ENCODE data around the gene FAM174B. TPM values are rescaled to one million over a fixed set of nuclear protein-coding genes. Genes with fewer than 3 reads are reported as not detected.
A peak's percentile ranks its signal among the peaks of the same experiment; 100 is the strongest.
"Not testable (repeated sequence)": the region's sequence is repeated elsewhere in the genome, so short reads cannot be mapped to it uniquely, and the experiment has no call there.

Gene FAM174B
- total RNA-seq, 1 donor from 2014 or later = 0.53 TPM

DNA sequence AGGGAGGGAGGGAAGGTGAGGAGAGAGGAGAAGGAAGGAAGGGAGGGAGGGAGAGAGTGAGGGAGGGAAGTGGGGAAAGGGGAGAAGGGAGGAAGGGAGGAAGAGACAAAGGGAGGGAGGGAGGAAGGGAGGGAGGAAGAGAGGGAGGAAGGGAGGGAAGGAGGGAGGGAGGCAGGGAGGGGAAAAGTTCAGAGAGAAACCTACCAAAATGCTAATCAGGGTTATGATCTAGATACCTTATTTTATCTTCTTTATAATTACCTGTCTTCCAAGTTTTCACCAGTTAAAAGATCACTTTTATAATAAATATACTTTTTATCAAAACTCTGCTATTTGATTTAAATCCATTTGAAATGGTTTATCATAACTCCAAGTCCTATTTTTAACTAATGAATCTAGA lies 44.4 kb downstream of the FAM174B start:
- Histone ChIP-seq H3K36me3 (ENCODE audit: control insufficient read depth, insufficient read depth, low read length) (no peaks in the 10 kb centered on the region), H3K4me3 (ENCODE audit: low read depth, low read length) (no peak overlapping the region), H3K27me3 (ENCODE audit: control insufficient read depth, insufficient read depth, low read length) (no peaks in the 10 kb centered on the region)
- FAIRE-seq (no peak), DNase-seq (ENCODE audit: low read depth) (no peak)
- TF ChIP-seq CTCF (IDR thresholded peaks at IDR 0.05; ENCODE audit: insufficient read depth, low read length, severe bottlenecking) = no peak

DNA sequence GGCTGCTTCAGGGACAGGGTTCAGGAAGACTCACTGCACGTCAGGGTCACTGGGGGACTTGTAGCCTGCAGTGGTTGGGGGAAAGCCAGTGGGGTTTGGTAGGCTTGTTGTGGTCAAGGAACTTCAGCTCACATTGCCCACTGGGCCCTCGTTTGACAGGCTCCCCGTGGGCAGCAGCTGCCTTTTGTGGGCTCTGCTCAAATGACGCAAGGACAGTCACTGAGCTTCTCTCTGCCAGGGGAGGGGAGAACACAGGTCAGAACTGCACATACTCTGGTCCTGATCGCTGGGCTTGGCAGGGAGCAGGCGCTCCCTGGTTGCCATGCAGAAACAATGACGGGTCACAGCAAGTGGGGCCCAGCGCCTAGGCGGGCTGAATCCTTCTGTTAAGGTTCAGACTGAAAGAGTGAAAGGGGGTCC lies 45.5 kb downstream of the FAM174B start:
- FAIRE-seq (no peak), DNase-seq (ENCODE audit: low read depth) (no peak)
- Histone ChIP-seq H3K36me3 (ENCODE audit: control insufficient read depth, insufficient read depth, low read length) (no peaks in the 10 kb centered on the region), H3K27me3 (ENCODE audit: control insufficient read depth, insufficient read depth, low read length) (no peaks in the 10 kb centered on the region), H3K4me3 (ENCODE audit: low read depth, low read length) (no peak overlapping the region)
- no peak for TF ChIP-seq CTCF (IDR thresholded peaks at IDR 0.05; ENCODE audit: insufficient read depth, low read length, severe bottlenecking)

- DNase-seq (ENCODE audit: low read depth) = no peak
- TF ChIP-seq CTCF (IDR thresholded peaks at IDR 0.05; ENCODE audit: insufficient read depth, low read length, severe bottlenecking) = no peak
- Histone ChIP-seq H3K36me3 (ENCODE audit: control insufficient read depth, insufficient read depth, low read length) (no peaks in the 10 kb centered on the region), H3K27me3 (ENCODE audit: control insufficient read depth, insufficient read depth, low read length) (no peaks in the 10 kb centered on the region), H3K4me3 (ENCODE audit: low read depth, low read length) (no peak overlapping the region)
- peak; percentile 40 for FAIRE-seq
Observed at GRCh38 chr15:92608866-92609700, 46.5 kb downstream of the FAM174B start.

DNA sequence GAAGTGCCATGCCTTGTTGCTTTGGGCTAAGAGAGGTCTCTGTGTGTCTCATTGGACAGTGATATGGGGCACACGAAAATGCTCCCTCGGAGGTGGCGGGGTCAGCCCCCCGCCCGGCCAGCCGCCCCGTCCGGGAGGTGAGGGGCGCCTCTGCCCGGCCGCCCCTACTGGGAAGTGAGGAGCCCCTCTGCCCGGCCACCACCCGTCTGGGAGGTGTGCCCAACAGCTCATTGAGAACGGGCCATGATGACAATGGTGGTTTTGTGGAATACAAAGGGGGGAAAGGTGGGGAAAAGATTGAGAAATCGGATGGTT lies 48.8 kb downstream of the FAM174B start:
- FAIRE-seq; DNase-seq (ENCODE audit: low read depth); H3K36me3 ChIP-seq (ENCODE audit: control insufficient read depth, insufficient read depth, low read length): not testable (repeated sequence)

DNA sequence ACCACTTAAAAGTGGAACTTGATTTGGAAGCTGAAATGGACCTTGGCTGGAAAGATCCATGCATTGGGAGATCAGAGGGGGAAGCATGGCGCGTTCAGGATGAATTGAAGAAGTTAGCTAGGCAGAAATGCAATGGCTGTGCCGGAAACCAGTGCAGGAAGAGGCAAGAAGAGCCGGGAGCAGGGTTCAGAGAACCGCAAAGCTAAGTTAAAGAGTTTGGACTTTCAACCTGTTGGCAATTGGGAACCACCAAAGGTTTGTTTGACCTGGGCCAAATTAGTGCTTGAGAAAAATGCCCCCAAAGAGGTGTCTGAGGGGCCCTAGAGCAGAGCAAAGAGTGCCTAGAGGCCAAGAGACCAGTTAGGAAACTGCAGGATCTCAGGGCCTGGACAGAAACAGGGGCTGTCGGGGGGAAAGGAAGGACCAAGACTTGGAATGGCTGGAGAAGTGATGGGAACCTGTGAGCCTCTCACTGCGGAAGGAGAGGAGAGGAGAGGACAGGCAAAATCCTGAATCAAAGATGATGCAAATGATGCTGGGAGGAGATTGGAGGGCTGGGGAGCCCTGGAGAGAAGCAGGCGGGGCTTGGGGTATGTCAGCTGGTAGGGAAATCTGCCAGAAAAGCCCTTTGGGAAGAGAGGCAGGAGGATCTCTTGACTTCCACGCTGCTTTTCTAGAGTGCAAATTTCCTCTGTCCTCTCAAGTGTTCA lies 49.3 kb downstream of the FAM174B start:
- DNase-seq (ENCODE audit: low read depth) (no peak), FAIRE-seq (no peak)
- Histone ChIP-seq H3K4me3 (ENCODE audit: low read depth, low read length) (no peak overlapping the region), H3K36me3 (ENCODE audit: control insufficient read depth, insufficient read depth, low read length) (no peaks in the 10 kb centered on the region), H3K27me3 (ENCODE audit: control insufficient read depth, insufficient read depth, low read length) (no peaks in the 10 kb centered on the region)
- TF ChIP-seq CTCF (IDR thresholded peaks at IDR 0.05; ENCODE audit: insufficient read depth, low read length, severe bottlenecking) = no peak

More for the DNA sequence above, 48.8 kb downstream of the FAM174B start:
- not testable (repeated sequence) for H3K4me3 ChIP-seq (ENCODE audit: low read depth, low read length); H3K27me3 ChIP-seq (ENCODE audit: control insufficient read depth, insufficient read depth, low read length)

GRCh38 chr15:92605225-92605944 lies 50.2 kb downstream of the FAM174B start:
- no peak for TF ChIP-seq CTCF (IDR thresholded peaks at IDR 0.05; ENCODE audit: insufficient read depth, low read length, severe bottlenecking)
- Histone ChIP-seq H3K4me3 (ENCODE audit: low read depth, low read length) (no peak overlapping the region), H3K27me3 (ENCODE audit: control insufficient read depth, insufficient read depth, low read length) (no peaks in the 10 kb centered on the region), H3K36me3 (ENCODE audit: control insufficient read depth, insufficient read depth, low read length) (no peaks in the 10 kb centered on the region)
- DNase-seq (ENCODE audit: low read depth) = no peak
- FAIRE-seq = no peak

All from bronchial epithelial cell (primary cell).